ENCODE data around the gene ZC3H18.

ZC3H18 gene

GRCh38 chr16:88657371-88657770 is 87.2 kb downstream of the ZC3H18 start:
- no peak overlapping the region for H3K27ac ChIP-seq
- TF ChIP-seq CTCF (IDR thresholded peaks at IDR 0.05), result no peak
- no peak for TF ChIP-seq ZFX (IDR thresholded peaks at IDR 0.05; ENCODE audit: borderline replicate concordance)

- no peak overlapping the region for H3K27ac ChIP-seq
- no peak for TF ChIP-seq CTCF (IDR thresholded peaks at IDR 0.05)
- no peak for TF ChIP-seq ZFX (IDR thresholded peaks at IDR 0.05; ENCODE audit: borderline replicate concordance)
Measured at GRCh38 chr16:88658714-88659113, 88.5 kb downstream of the ZC3H18 start.

DNA sequence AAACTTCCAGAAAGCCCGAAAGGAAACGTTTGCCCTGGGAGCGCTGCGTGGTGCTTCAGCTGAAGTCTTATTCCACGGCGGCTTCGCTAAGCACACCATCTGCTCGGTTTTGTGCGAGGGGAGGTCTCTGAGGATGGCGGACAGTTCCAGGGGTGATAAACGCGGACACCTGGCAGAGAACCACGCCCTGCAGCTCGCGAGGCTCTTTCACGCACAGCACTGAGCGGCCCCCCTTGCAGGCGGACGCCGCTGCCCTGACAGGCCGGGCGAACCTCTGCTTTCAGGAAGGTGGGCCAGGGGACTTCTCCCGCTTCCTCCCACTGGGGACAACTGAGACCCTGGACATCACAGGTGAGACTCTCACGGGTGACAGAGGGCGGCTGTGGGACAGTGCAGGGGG is 89.0 kb downstream of the ZC3H18 start:
- TF ChIP-seq ZFX (IDR thresholded peaks at IDR 0.05; ENCODE audit: borderline replicate concordance) (no peak), CTCF (IDR thresholded peaks at IDR 0.05) (no peak)
- no peak overlapping the region for H3K27ac ChIP-seq

DNA sequence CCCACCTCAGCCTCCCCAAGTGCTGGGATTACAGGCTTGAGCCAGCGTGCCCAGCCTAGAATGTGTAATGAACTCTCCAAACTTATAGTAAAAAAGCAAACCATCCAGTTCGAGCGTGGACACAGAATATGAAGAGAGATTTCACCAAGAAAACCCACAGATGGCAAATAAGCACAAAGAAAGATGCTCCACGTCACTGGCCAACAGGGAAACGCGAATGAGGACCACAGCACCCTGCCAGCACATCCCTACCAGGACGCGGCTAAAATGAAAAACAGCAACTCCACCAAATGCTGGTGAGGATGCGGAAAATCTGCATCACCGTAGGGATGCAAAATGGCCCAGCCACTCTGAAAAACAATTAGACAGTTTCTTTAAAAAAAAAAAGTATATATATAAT is 91.3 kb downstream of the ZC3H18 start:
- TF ChIP-seq CTCF (IDR thresholded peaks at IDR 0.05) (no peak), ZFX (IDR thresholded peaks at IDR 0.05; ENCODE audit: borderline replicate concordance) (no peak)
- H3K27ac ChIP-seq, result peak overlapping the region; percentile 78; the same call in 1 of the 2 replicates

GRCh38 chr16:88662222-88662842 is 92.1 kb downstream of the ZC3H18 start:
- H3K27ac ChIP-seq, result peak overlapping the region; percentile 78
- TF ChIP-seq ZFX (IDR thresholded peaks at IDR 0.05; ENCODE audit: borderline replicate concordance), result no peak
- no peak for TF ChIP-seq CTCF (IDR thresholded peaks at IDR 0.05)

DNA sequence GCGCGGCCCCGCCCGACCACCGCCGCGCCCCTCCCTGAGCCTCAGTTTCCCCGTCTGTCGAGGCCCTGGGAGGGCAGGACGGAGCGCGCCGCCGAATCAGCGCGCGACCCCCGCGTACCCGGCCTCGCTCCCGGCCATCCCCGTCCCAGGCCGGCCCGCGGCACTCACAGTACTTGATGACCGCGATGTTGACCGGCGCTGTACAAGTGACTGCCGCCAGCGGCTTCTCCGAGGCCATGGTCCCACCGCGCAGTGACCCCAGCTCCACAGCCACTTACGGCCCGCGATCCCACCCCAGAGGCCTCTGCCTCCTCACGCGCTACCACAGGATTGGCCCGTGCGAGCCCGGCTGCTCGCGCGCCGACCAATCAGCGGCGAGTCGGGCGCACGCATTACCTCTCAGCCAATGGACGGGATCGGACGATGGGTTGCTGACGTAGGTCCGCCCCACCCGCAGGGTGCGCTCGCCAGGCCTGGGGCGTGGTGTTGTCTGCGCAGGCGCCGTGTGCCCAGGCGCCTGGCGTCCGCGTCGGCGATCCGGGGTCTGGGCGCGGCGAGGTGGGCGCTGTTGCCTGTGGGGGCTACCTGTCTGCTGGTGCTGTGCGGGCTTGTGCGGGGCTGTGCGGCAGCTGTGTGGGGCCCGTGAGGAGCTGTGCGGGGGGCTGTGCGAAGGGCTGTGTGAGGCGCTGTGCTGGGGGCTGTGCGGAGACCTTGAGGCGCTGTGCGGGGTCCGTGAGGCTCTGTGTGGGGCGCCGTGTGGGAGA is 92.8 kb downstream of the ZC3H18 start, which contains the start of gene MVD:
Gene MVD, minus strand, starts transcription at position 249 of the 764 bp plus-strand sequence. Its CDS starts 11 bp downstream, at position 238.
- H3K27ac ChIP-seq, result peak within 1 kb of the TSS; percentile 78
- TF ChIP-seq CTCF (IDR thresholded peaks at IDR 0.05), result 0 out of 2 replicates have a peak, but pooled peaks have one; percentile 6
- no peak for TF ChIP-seq ZFX (IDR thresholded peaks at IDR 0.05; ENCODE audit: borderline replicate concordance)

- TF ChIP-seq CTCF (IDR thresholded peaks at IDR 0.05) (no peak), ZFX (IDR thresholded peaks at IDR 0.05; ENCODE audit: borderline replicate concordance) (no peak)
- H3K27ac ChIP-seq, result peak overlapping the region; percentile 78; the same call in 1 of the 2 replicates
Measured at GRCh38 chr16:88665148-88665547, 94.9 kb downstream of the ZC3H18 start.
